Heart left ventricle (tissue), 13 donors: ENCODE measurements around the gene CFAP99.

Experiments used
- POLR2A ChIP-seq, 2 donors: fragments of 450-650 bp; IDR thresholded peaks; one replicate each; pipeline ENCODE4 v1.6.1; 2017; ENCODE audit warnings: antibody characterized with exemption in 2 of 2, mild to moderate bottlenecking in 2 of 2, moderate library complexity in 2 of 2
- TF ChIP-seq, protein P1 (sequence below), 12 donors: fragments of 200-600 bp; sonication (generic) in 4 of 12; IDR thresholded peaks; one replicate each; pipeline versions ENCODE4 v1.5.0 to v1.8.0; 2018 to 2022; ENCODE audit warnings: antibody characterized with exemption in 12 of 12, mild to moderate bottlenecking in 5 of 12
- donor health status: ischemic (EF 13 %, LVEDD 7.1; RV severe dilation, severe dysfunction).
- donor health status: DM: no; HTN: yes; CAD: no.
- donor health status: DM: no; HTN: no; CAD: no.
- donor health status: ischemic (EF 25% LVEDD 6.9; RV normal size, moderate dysfunction).
- donor health status: ischemic (EF 25% LVEDD 5.7; RV mildly dilated, moderate dysfunction).
- donor health status: ischemic (EF 35%, LVEDD 5.7; RV mildly dilated, moderate dysfunction).
- donor health status: nonischemic (EF 11% LVEDD 7.7; RV severe dilation, severe dysfunction).
- donor health status: DM: yes; HTN: yes; CAD: no.
- donor health status: PGD.
- donor health status: ischemic (EF 29% LVEDD 5.4; RV normal size, mild dysfunction).
- donor health status: nonischemic (EF 23%, LVEDD 6.1; RV moderate dilation, normal function).

DNA sequence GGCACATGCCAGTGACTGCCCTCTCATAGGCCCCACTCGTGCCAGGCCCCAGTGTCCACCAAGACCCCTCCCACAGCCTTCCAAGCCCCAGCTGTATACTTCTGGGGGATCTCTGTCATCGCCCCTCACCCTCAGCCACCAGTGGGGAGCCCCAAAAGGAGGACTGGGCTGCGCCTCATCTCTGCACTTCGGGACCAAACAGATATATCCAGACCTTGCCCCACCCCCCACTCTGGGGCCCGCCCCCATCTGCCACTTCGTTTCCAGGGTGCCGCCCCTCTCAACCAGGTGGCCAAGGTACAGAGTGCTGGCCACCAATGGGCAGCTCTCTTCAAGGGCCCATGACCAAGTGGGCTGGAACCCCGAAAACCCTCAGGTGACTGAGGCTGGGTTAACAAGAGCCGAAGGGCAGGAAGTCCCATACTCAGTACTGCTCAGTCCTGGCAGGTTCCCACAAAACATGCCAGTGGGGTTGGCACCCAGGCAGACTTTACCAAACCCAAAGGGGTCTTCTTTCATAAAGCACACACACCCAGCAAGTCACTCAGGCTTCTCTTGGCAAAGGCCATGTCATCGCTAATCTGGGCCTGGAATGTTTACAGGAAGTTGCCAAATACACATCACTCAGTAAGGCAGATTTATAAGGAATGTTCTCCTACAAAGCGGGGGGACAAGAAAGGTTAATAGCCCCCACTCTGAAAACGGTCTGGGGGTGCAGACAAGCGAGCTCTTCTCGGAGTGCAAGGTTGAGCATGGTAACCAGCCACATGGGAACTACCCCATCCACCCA is 4.7 kb upstream of the CFAP99 start:
- TF ChIP-seq, protein P1, sequence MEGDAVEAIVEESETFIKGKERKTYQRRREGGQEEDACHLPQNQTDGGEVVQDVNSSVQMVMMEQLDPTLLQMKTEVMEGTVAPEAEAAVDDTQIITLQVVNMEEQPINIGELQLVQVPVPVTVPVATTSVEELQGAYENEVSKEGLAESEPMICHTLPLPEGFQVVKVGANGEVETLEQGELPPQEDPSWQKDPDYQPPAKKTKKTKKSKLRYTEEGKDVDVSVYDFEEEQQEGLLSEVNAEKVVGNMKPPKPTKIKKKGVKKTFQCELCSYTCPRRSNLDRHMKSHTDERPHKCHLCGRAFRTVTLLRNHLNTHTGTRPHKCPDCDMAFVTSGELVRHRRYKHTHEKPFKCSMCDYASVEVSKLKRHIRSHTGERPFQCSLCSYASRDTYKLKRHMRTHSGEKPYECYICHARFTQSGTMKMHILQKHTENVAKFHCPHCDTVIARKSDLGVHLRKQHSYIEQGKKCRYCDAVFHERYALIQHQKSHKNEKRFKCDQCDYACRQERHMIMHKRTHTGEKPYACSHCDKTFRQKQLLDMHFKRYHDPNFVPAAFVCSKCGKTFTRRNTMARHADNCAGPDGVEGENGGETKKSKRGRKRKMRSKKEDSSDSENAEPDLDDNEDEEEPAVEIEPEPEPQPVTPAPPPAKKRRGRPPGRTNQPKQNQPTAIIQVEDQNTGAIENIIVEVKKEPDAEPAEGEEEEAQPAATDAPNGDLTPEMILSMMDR (IDR thresholded peaks at IDR 0.05): no peak
- no peak for TF ChIP-seq POLR2A (IDR thresholded peaks at IDR 0.05)
